Metanephros (tissue), 2 donors: ENCODE results near the gene ART5. TPM values are rescaled to one million over a fixed set of nuclear protein-coding genes. Genes with fewer than 3 reads are reported as not detected.

Source experiments
- small RNA-seq: library from RNA; depleted of rRNA; stranded (forward); fragments of <200 nt; gene quantifications from one replicate; pipeline ENCODE3, GENCODE V24; 2014; ENCODE audit warnings: low replicate concordance
- total RNA-seq: library from RNA; depleted of rRNA; stranded (reverse); fragments of >200 nt; gene quantifications from one replicate; pipeline ENCODE4 v1.2.3, GENCODE V29; 2014

The ART5 gene, protein sequence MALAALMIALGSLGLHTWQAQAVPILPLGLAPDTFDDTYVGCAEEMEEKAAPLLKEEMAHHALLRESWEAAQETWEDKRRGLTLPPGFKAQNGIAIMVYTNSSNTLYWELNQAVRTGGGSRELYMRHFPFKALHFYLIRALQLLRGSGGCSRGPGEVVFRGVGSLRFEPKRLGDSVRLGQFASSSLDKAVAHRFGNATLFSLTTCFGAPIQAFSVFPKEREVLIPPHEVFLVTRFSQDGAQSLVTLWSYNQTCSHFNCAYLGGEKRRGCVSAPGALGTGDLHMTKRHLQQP
- total RNA-seq: 1.8 TPM

GRCh38 chr11:3641701-3642070 lies at the start of gene ART5:
ART5 (minus strand) TSS chr11:3641992; CDS start chr11:3641862, 130 bp downstream.

GRCh38 chr11:3671334-3672254 lies 29.8 kb upstream of the ART5 start, which contains the start of gene CHRNA10:
CHRNA10 (minus strand) TSS chr11:3671384; CDS start chr11:3671312, 72 bp downstream.

GRCh38 chr11:3644817-3645235 lies 3.0 kb upstream of the ART5 start, which contains the start of gene ART1:
ART1 (plus strand) TSS chr11:3645128; CDS start chr11:3659214, 14,086 bp downstream.

Small RNA genes lying within 50 kb of the gene (small RNA-seq; reads per million reads assigned to genes)
- gene RF00019: not detected

Other genes with a start within 250 kb of the ART5 start
- gene ART1, start 3.1 kb upstream of the ART5 start, total RNA-seq: 3.3 TPM
- 0.82 TPM for gene CHRNA10, start 29.4 kb upstream of the ART5 start, total RNA-seq
- 116 TPM for gene NUP98, start 155.6 kb upstream of the ART5 start, total RNA-seq
- gene PGAP2, start 166.6 kb upstream of the ART5 start, total RNA-seq: 28.1 TPM
- 17.7 TPM for gene RHOG, start 199.0 kb upstream of the ART5 start, total RNA-seq
- gene STIM1, start 213.7 kb upstream of the ART5 start, total RNA-seq: 45.3 TPM